HG03045 (cell line): ENCODE results near the gene USH2A.

ENCODE experiments used
- ATAC-seq: cut with Tn5 transposase; IDR thresholded peaks from one replicate; pipeline ENCODE4 v1.9.1; 2021; ENCODE audit warnings: mild to moderate bottlenecking, moderate library complexity; ENCODE audit not compliant: unreplicated experiment

Gene USH2A

GRCh38 chr1:215888159-215888558, 535.1 kb downstream of the USH2A start:
- no peak for ATAC-seq

DNA sequence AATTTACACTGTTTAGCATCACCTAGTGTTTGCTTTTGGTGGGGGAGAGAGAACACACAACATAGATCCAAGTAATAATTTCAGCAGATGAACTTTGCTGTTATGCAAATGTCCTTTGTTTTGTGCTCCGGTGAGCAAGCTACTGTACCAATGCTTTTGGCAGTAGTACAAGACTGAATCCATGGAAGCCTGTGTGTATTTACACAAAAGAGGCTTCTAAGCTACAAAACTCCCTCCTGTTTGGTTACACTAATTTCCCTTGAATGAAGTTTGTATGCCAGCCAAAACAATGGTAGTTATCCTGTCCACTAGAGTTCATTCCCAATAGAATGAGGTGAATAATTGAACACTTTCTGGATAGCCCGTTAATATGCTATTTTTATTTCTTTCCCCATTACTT, 535.6 kb downstream of the USH2A start:
- no peak for ATAC-seq

DNA sequence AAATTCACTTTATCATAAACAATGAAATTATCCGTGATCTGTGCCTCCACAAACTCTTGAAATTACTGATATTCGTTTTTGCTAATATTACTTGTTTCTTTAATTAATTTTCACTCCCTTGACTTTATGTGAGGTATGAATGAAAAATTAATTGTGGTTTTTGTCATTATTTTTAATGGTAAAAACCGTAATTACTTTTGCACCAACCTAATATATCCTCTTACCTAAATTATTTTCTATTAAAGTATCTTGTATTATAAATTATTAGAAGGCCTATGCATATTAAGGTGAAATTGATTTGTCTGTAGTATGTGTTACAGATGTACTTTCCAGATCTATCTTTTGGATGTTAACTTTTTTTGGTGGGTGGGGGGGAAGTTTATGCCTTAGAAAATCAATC, 540.2 kb downstream of the USH2A start:
- ATAC-seq, result no peak

DNA sequence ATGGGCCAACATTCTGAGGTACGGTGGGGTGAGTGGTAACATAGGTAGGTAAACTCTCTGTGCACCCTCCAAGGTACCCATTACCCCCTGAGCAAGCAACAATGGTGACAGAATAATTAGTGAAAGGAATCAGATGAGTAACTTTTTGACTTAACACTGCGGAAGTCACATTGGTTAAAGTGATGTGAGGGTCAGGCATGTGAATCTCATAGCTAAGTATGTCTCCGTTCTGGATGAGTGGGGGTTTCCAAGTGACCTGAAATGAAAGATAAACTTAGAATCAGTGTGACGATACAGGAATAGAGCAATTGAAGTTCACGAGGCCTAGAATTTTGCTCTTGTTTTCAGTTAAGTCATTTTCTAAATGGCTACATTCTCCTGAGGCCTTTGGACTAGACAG, 544.4 kb downstream of the USH2A start:
- ATAC-seq, result no peak

DNA sequence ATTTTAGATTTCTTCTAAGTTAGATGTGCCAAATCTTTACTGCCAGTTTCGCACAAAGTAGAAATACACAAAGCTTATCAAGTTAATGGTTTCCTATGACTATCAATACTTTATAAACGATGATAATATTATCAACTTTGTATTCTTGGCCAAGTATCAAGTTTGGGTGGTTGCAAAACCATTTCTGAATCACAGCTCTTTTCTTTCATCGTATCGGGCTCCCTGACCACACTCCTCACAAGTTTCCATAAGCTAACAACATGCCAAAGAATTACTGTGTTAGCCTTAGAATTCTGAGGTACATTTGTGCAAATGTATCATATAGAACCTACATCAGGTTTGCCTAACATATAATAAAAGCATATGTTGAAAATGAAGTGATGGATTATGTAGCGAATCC, 545.1 kb downstream of the USH2A start:
- no peak for ATAC-seq

DNA sequence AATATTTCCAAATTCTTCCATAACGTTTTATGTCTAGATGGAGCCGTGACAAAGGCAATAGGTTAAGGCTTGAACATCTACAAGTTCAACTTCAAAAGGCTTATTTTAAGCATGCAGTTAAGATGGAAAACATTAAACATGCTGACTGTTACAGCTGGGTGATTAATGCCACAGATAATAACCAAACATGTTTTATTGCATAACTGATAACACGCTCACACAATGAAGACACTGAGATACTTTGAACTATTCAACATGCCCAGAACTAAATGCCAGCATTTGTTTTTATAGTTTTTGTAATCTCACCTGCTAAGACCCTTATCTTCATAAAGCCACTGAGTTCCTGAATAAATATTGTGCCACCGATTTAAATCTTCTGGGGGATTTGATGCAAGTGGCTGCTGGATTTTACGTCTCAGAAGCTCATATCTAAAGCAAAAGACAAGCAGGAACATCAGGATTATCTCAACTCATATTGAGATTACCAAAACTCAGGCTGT, 545.7 kb downstream of the USH2A start:
- no peak for ATAC-seq

GRCh38 chr1:215875712-215876111, 547.5 kb downstream of the USH2A start:
- ATAC-seq, result no peak

GRCh38 chr1:215875236-215875635, 548.0 kb downstream of the USH2A start:
- no peak for ATAC-seq

- no peak for ATAC-seq
Measured at GRCh38 chr1:215872658-215873057, 550.6 kb downstream of the USH2A start.

DNA sequence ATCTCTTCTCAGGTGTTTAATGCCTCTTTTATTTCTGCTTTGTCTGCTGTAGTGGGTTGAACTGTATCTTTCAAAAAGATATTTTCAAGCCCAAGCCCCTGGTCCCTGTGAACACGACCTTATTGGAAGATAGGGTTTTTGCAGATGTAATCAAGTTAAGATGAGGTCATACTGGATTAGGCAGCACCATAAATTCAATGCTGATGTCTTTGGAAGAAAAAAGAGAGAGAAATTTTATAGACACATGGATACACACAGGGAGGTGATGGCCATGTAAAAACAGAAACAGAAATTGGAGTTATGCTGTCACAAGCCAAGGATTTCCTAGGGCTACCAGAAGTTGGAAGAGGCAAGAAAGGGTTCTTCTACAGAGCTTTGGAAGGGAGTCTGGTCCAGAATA, 554.7 kb downstream of the USH2A start:
- no peak for ATAC-seq

DNA sequence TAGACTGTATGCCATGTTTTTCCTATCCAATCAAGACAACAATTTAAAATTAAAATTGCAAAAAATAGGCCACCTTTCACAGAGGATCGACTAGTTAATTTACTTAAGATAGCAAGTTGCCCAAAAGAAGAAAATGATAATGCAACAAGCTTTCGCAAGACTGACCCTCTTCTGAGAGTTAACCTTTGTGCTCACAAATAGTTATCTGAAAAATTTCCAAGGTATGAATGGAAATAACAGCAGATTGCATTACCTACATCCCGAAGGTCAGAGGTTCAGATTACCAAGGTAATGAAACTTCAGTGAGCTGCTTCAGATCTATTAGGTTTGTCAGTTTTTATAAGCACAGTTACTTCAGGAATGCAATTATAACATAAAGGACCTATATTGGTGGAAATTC, 558.2 kb downstream of the USH2A start:
- no peak for ATAC-seq

GRCh38 chr1:215863796-215864195, 559.5 kb downstream of the USH2A start:
- no peak for ATAC-seq

DNA sequence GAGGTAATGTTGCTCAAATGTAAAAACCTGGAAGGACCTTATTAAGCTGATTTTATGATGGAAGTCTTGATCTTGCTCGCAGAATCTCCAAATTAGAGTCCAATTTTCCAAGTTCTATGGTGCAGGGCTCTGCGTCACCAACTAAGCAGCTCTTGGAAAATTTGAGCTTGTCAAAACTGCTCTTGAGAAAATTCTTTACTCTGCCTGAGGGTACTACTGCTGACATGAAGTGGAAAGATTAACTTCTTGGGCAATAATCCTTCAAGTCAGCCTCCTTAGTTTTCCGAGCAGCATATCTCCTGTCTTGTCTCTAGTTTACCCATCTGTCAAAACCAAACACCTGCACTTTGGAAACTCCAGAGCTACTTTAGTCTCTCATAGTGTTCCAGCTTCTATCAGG, 562.4 kb downstream of the USH2A start:
- ATAC-seq, result no peak

DNA sequence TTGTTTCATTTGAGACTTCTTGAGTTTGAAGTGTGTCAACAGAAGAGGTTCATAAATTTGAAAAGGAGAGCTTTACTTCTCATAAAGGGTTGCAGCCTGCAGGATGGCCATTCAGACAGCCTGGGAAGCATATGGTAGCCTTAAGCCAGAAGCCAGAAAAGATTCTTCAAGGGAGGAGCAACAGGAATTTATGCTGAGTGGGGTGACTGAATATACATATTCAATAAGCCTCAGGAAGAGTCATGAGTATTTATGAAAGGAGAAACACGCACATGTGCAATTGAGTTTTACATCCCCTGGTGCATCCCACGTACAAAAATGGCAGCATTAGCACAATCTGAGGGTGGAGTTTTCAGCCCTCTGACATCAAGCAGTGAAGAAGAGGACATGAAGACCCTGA, 565.9 kb downstream of the USH2A start:
- ATAC-seq, result no peak

DNA sequence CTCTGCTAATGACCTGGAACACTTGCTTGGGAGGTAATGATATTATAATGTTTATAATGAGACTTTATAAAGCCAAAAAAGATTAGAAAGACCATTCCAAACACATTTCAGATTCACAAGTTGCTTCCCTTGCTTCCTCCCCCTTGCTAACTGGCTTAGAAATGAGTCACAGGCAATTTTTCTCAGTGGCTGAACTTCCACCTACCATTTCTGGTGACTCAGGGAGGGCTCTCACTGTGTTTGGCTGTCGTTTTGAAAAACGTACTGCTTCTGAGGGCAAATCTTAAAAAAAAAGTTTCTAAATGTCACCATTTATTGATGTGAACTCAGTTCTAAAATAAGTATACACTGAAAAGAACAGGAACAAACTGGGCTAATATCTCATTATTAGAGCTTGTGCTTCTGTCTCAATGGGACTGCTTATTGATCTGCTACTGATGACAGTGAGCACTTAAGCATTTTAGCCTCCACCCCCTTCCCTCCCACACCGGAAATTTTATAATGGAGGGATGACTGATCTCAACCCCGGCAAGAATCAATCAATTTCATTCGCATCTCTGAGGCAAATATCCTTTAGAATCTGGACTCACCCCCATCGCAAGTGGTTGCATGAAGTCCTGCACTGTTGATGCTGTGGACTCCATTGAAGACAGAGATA, 577.9 kb downstream of the USH2A start:
- ATAC-seq, result no peak

DNA sequence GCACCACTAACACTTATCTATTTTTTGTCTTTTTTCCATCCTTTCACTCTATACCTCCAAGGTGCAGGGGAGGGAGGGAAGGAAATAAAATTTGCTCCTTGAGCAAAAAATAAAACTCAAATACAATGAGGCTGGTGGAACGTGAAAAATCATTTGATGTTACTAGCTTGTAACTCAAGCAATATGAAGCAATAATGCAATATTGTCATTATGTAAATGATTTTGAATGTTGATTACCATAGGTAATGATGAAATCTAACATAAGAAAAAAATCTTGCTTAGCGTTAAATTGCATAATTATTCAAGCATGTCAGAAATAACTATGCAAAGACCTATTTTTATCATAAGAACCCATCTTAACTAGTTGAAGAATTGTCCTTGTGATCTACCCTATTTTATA, 578.5 kb downstream of the USH2A start:
- ATAC-seq, result no peak

DNA sequence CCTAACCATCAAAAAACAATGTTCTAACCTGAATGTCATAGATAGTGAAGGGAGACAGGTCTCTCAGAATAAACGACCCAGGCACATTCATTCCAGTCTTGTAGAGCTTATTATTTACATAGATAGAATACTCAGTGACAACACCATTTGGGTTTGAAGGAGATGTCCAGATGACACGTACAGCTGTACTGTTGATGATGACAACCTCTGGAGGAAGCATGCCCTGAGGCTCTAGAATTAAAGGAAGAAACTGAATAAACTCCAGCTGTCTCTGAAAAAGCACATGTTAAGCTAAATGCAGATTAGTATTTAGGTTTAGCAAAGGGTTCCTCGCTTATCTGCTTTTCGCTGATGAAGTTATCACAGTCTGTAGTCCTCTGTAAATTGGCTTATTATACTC, 579.0 kb downstream of the USH2A start:
- ATAC-seq, result no peak

- ATAC-seq, result no peak
Measured at GRCh38 chr1:215842905-215843304, 580.3 kb downstream of the USH2A start.

GRCh38 chr1:215835951-215836350, 587.3 kb downstream of the USH2A start:
- no peak for ATAC-seq

GRCh38 chr1:215833941-215834729, 589.1 kb downstream of the USH2A start:
- no peak for ATAC-seq

GRCh38 chr1:215830226-215830810, 592.9 kb downstream of the USH2A start:
- no peak for ATAC-seq

DNA sequence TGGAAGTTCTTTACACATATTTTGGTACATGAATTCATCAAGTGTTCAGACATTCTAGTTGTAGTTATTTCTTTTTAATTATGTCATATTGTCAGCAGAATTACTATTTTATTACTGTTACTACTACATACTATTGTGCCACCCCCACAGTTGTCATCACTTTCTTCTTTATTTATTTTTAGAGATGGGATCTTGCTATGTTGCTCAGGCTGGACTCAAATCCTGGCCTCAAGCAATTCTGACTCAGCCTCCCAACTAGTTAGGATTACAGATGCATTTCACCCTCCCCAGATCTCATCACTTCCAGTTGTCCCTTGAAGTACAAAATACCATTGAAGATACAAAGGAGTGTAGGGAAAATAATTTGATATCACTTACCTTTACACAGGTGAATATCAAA, 598.2 kb downstream of the USH2A start:
- no peak for ATAC-seq
